Measurements from ENCODE around the gene SLX4IP.
"Not testable (repeated sequence)": the region's sequence is repeated elsewhere in the genome, so short reads cannot be mapped to it uniquely, and the experiment has no call there.

Gene SLX4IP

DNA sequence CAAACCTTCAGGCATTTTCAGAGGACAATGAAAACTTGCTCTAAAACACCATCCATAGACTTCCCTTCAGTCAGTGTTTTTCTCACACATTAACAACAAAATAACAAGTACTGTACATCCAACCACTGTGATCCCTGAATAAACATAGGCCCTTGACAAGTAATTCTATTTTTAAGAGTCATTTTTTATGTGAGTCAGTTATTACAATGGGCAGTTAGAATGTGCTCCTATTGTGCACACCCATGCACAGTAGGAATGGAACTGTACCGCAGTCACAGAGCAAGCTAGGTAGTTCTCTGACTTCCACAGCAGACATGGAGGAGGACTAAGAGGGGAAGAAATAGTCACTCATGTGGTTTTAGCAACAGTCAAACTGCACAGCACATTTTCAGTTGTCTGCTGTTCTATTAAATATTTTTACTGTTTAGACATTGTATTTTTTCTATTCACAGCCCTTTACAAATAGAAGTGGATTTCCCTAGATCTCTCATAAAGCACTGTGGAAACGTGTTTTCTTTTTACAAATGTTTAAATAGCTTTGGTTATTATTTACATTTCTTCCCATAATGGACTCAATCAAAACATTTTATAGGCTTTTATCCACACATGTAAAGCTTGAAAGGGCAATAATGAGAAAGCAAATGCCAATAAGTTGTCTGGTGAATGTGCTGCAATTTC, 138.3 kb downstream of the SLX4IP start:
- DNase-seq (ENCODE audit: low read depth in 2 of 2): no peak

DNA sequence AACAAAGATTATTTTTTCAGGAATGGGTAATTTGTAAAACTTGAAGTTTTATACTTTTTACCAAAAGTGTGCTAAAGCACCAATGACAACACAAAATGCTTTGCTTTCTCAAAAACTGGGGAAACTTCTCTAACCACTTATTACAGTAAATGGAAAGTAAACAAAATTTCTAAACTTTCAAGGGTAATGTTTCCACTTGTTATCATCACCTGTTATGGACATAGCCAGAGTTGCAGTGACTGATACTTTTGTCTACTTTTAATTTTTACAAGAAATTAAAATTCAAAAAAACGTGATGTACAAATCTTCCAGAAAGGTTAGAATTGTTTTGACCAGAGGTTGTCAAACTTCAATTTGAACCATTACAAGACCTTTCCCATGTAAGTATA, 138.8 kb downstream of the SLX4IP start:
- no peak for DNase-seq (ENCODE audit: low read depth in 2 of 2)

- no peak for DNase-seq (ENCODE audit: low read depth in 2 of 2)
Measured at GRCh38 chr20:10576411-10577090, 141.4 kb downstream of the SLX4IP start.

DNA sequence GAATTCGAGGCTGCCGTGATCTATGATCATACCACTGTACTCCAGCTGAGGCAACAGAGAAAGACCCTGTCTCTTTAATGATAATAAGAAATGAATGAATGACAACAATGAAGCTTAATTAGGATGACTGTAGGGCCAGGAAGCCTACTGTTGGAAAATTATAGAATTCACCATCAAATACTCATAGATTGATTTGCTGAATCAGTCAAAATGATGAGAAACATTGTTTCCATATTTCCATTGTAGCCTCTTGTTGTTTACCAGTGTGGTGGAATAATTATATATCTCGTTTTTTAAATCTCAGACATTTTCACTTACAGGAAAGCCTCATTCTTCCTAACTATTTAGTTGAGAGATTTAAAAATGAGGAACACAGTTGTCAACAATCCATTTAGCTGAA, 142.5 kb downstream of the SLX4IP start:
- no peak for DNase-seq (ENCODE audit: low read depth in 2 of 2)

GRCh38 chr20:10578607-10579006, 143.5 kb downstream of the SLX4IP start:
- DNase-seq (ENCODE audit: low read depth in 2 of 2): no peak

DNA sequence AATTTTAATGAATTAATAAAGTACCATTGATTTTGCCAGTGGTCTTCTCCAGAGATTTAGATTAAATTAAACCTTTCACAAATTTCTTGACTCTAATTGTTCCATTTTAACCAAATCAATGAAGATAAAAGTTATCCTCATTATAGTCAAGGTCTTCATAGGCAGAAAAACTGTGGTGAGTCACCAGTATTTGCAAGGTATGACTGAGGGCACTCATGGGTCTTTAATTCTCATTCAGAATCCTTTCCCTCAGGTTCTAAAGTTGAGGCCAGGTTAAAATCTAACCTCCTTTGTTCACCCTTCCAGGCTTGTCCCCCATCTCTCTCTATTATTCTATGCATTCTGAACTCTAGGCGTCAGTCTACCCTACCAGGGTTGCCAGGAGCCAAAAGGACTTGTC, 144.8 kb downstream of the SLX4IP start:
- no peak for DNase-seq (ENCODE audit: low read depth in 2 of 2)

GRCh38 chr20:10580700-10581099, 145.6 kb downstream of the SLX4IP start:
- no peak for DNase-seq (ENCODE audit: low read depth in 2 of 2)

- DNase-seq (ENCODE audit: low read depth in 2 of 2): no peak
Measured at GRCh38 chr20:10581823-10582222, 146.7 kb downstream of the SLX4IP start.

GRCh38 chr20:10584371-10584770, 149.3 kb downstream of the SLX4IP start:
- DNase-seq (ENCODE audit: low read depth in 2 of 2): no peak

- no peak for DNase-seq (ENCODE audit: low read depth in 2 of 2)
Measured at GRCh38 chr20:10585308-10585707, 150.2 kb downstream of the SLX4IP start.

DNA sequence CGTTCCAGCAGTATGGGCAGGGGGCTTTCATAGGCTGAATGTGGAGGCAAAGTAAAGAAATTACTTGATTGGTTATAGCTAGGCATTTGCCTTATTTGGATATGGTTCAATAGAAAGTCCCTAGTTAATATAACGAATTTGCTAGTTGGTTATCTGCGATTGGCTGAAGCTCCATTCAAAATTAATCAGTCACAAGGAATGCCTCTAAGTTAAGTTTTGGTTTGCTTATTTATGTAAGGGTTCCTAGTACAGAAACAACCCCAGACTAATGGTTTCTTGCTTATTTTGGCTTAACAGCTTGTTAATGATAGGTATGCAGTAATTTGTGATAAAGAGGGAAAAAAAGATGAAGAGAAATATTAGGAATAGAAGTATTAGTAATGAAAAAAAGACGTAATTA, 151.2 kb downstream of the SLX4IP start:
- no peak for DNase-seq (ENCODE audit: low read depth in 2 of 2)

DNA sequence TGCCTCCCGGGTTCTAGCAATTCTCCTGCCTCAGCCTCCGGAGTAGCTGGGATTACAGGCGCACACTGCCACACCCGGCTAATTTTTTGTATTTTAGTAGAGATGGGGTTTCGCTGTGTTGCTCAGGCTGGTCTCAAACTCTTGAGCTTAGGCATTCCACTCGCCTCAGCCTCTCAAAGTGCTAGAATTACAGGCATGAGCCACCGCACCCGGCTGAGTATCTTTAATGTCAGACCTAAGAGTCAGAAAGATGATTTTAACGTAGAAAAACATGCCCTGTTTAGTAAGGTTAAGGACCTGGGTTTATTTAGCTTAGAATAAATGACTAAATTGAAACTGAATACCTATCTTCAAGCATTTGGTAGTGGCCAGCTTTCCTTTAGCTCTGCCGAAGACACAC, 155.3 kb downstream of the SLX4IP start:
- not testable (repeated sequence) for DNase-seq (ENCODE audit: low read depth in 2 of 2)

- no peak for DNase-seq (ENCODE audit: low read depth in 2 of 2)
Measured at GRCh38 chr20:10590950-10591671, 156.0 kb downstream of the SLX4IP start.

DNA sequence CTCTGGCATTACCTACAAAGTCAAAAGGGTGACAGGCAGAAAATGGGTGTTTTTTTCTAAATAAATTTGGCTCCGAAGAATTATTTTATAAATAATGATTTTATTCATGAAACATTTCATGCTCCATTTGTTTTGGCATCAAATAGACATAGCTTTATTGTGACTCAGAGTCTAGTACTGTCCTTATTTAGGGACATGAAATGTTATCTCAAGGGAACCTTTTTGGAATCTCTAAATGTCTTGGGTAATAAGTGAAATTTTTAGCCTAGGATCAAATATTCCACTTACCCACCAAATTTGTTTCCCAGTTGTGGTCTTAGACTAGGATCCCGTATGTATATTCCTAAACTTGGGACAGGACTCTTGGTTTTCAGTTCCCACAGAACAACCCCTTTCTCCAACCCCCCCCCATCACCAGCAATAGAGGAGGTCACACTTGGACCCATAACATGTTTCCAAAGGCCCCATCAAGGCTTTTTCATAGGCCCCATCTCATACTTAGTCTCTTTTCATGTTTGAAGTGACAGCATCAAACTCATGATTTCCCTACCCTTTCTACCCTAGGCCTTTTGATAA, 156.9 kb downstream of the SLX4IP start:
- no peak for DNase-seq (ENCODE audit: low read depth in 2 of 2)

DNA sequence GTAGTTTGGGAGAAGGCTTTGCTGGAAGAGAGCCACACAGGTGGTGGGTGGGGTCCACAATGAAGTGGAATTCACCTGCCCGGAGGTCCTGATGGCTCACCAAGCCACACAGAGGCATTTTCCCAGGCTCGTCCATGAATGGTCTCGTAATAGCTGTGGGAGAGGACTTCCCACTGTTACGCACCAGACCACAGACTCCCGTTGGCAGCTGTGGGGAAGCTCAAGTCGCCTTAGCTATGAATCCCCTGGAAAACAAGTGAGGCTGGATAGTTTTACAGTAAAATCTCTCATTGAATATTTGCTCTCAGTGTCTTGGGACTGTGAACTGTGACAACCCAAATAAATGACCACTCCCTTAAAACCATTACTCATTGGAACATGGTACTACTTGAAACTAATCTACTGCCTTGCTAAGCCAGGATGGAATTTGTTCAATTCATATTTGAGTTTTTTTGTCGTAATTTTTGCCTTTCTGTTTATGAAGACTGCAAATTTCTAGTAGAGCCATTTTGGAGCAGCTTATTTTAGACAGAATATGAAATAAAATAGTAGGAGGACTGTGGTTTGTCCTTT, 159.3 kb downstream of the SLX4IP start:
- no peak for DNase-seq (ENCODE audit: low read depth in 2 of 2)

- no peak for DNase-seq (ENCODE audit: low read depth in 2 of 2)
Measured at GRCh38 chr20:10595266-10595665, 160.2 kb downstream of the SLX4IP start.

GRCh38 chr20:10595985-10596384, 160.9 kb downstream of the SLX4IP start:
- no peak for DNase-seq (ENCODE audit: low read depth in 2 of 2)

DNA sequence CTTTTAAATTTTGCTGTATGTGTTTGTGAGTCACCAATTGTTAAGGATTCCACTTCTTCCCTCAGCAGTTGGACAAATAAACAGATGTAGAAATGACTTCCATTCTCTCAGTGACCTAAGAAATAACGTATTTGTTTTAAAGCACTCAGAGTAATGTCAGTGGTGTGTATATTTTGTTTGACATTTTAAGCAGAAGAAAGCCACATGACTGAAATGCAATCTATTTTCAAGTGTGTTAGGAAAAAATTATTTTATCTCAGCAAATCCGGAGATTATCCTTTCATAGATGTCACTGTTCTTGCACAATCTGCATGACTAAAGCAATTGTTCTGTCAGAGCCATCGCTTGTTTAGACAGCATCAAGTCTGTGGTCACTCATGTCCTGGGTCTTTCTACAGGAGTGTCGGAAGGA, 161.6 kb downstream of the SLX4IP start:
- DNase-seq (ENCODE audit: low read depth in 2 of 2): no peak

GRCh38 chr20:10597637-10598036, 162.5 kb downstream of the SLX4IP start:
- DNase-seq (ENCODE audit: low read depth in 2 of 2): no peak

DNA sequence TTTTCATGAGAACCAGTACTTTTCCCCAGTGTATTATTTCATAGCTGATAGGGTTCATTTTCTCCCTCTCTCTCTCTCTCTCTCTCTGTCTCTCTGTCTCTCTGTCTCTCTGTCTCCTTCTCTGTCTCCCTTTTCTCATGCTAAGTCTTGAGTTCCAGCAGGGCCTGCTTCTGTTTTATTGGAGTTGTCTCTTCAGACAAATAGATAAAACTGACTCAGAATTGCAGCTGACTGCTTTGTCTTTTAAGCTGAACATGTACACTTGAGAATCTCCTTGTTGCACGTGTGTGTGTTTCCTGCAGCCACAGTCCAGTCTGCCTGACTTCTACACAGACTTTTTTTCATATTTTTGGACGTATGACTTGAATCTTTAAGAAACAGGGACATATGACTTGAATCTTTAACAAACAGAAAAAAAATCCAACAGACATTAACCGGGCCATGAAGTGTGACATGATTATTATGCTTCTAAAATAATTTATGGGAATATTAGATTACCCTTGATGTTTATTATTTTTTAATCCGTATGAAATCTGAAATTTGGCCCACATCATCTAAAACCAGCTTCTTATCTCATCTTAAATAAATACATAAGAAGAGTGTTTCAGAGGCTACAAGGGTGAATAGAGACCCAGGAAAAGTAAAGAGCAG, 167.2 kb downstream of the SLX4IP start:
- no peak for DNase-seq (ENCODE audit: low read depth in 2 of 2)

DNA sequence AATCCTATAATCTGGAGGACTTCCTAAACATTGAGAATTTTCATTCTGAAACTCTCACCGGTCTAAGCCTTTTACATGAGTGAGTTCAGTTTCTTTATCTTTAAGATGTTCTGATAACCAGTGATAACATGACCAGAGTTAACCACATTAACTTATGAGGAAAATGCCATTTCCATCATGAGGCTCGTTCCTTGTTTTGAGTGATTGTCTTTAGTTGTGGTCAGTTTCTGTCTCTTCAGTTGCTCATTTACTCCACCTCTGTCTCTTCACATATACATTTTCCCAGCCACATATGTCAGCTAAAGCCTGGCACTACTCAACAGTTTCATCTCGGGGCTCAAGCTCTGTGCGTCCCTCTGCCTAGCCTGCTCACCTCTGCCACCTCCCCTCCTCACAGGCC, 168.3 kb downstream of the SLX4IP start:
- DNase-seq (ENCODE audit: low read depth in 2 of 2): no peak

All from stimulated activated CD8-positive, alpha-beta memory T cell treated with anti-CD3 and anti-CD28 coated beads, Interleukin-15, amount 100 ng/mL, for 4 hours (primary cell).